Posterior vena cava (tissue), 2 donors: ENCODE measurements around the gene STAB2. TPM values are rescaled to one million over a fixed set of nuclear protein-coding genes. Genes with fewer than 3 reads are reported as not detected.
"Not testable (repeated sequence)": the region's sequence is repeated elsewhere in the genome, so short reads cannot be mapped to it uniquely, and the experiment has no call there.

Source experiments
- DNase-seq: peaks from one replicate; pipeline ENCODE4 v3.0.0-alpha.2; 2020; ENCODE audit warnings: low spot score
- intact Hi-C, 2 donors: fragments of 100-400 bp; cut with DNase I; formaldehyde crosslinking; loops; one replicate each; pipeline versions ENCODE4 v1.14.1 to v1.14.2; 2022 to 2023
- total RNA-seq, 2 donors: library from RNA; stranded (reverse); fragmentation: NEBNext Ultra II Directional; extraction: Animal tissue kit (Norgen Biotek cat#: 25700); gene quantifications; one replicate each; pipeline ENCODE4 v1.2.1, GENCODE V29; 2021
- donor health status: DM: yes; HTN: yes; CAD: no.
- donor health status: DM: yes; HTN: yes; CAD: no.

STAB2 gene
- total RNA-seq, 2 donors from 2014 or later, result 0.46 to 1.2 TPM

- intact Hi-C loops, result no loop called here
- DNase-seq, result no peak
Observed at GRCh38 chr12:103637429-103637828, 50.4 kb downstream of the STAB2 start.

- no peak for DNase-seq
- intact Hi-C loops, result loop anchor here in 1 of 2 donors (1.0 kb wide), 1 partner anchor 10 kb away; no protein-coding TSS in a partner anchor
Observed at GRCh38 chr12:103639983-103640382, 52.9 kb downstream of the STAB2 start.

- DNase-seq, result no peak
- intact Hi-C loops, result loop anchor here in 1 of 2 donors (1.0 kb wide), 1 partner anchor 10 kb away; no protein-coding TSS in a partner anchor
Observed at GRCh38 chr12:103640410-103640809, 53.3 kb downstream of the STAB2 start.

- intact Hi-C loops, result loop anchor here in 1 of 2 donors (1.0 kb wide), 1 partner anchor 9 kb away; no protein-coding TSS in a partner anchor
- no peak for DNase-seq
Observed at GRCh38 chr12:103640831-103641230, 53.8 kb downstream of the STAB2 start.

GRCh38 chr12:103642240-103642864 lies 55.3 kb downstream of the STAB2 start:
- intact Hi-C loops, result no loop called here

GRCh38 chr12:103645202-103645601 lies 58.1 kb downstream of the STAB2 start:
- no peak for DNase-seq
- intact Hi-C loops, result no loop called here

More at GRCh38 chr12:103642240-103642864, 55.3 kb downstream of the STAB2 start:
- no peak for DNase-seq

- no peak for DNase-seq
- intact Hi-C loops, result no loop called here
Observed at GRCh38 chr12:103647267-103647666, 60.2 kb downstream of the STAB2 start.

GRCh38 chr12:103652808-103653207 lies 65.7 kb downstream of the STAB2 start:
- DNase-seq, result no peak
- intact Hi-C loops, result no loop called here

- intact Hi-C loops, DNase-seq: not testable (repeated sequence)
Observed at GRCh38 chr12:103653568-103654173, 66.6 kb downstream of the STAB2 start.

GRCh38 chr12:103654816-103655215 lies 67.7 kb downstream of the STAB2 start:
- intact Hi-C loops, result no loop called here
- DNase-seq, result no peak

GRCh38 chr12:103656291-103656690 lies 69.2 kb downstream of the STAB2 start:
- DNase-seq, result no peak
- intact Hi-C loops, result no loop called here

- intact Hi-C loops, result no loop called here
- no peak for DNase-seq
Observed at GRCh38 chr12:103657331-103657730, 70.3 kb downstream of the STAB2 start.

- intact Hi-C loops, result no loop called here
- DNase-seq, result no peak
Observed at GRCh38 chr12:103664626-103665025, 77.6 kb downstream of the STAB2 start.

- intact Hi-C loops, result no loop called here
- DNase-seq, result no peak
Observed at GRCh38 chr12:103665971-103666370, 78.9 kb downstream of the STAB2 start.

- intact Hi-C loops, result no loop called here
Observed at GRCh38 chr12:103667125-103667524, 80.1 kb downstream of the STAB2 start.

GRCh38 chr12:103668520-103668919 lies 81.4 kb downstream of the STAB2 start:
- no peak for DNase-seq
- intact Hi-C loops, result no loop called here

More at GRCh38 chr12:103667125-103667524, 80.1 kb downstream of the STAB2 start:
- no peak for DNase-seq

GRCh38 chr12:103671367-103671766 lies 84.3 kb downstream of the STAB2 start:
- intact Hi-C loops, result no loop called here
- no peak for DNase-seq

- intact Hi-C loops, result no loop called here
- no peak for DNase-seq
Observed at GRCh38 chr12:103672401-103673119, 85.5 kb downstream of the STAB2 start.

GRCh38 chr12:103673487-103673886 lies 86.4 kb downstream of the STAB2 start:
- intact Hi-C loops, result no loop called here
- DNase-seq, result no peak

- no peak for DNase-seq
- intact Hi-C loops, result no loop called here
Observed at GRCh38 chr12:103673891-103674375, 86.9 kb downstream of the STAB2 start.
